Muscle layer of duodenum (tissue), 2 donors: ENCODE data around the gene BCL2L15.
"Not testable (repeated sequence)": the region's sequence is repeated elsewhere in the genome, so short reads cannot be mapped to it uniquely, and the experiment has no call there.

Experiments
- H3K27ac ChIP-seq: one replicate; pipeline ENCODE4 v1.7.0; 2013; ENCODE audit warnings: mild to moderate bottlenecking, low read length
- H3K27me3 ChIP-seq: one replicate; pipeline ENCODE4 v1.7.0; 2013; ENCODE audit warnings: low read depth, mild to moderate bottlenecking, control low read depth, low read length
- H3K36me3 ChIP-seq, 2 donors: one replicate each; pipeline ENCODE4 v1.7.0; 2013; ENCODE audit warnings: low read length in 2 of 2, control low read depth in 1 of 2, mild to moderate bottlenecking in 1 of 2; ENCODE audit not compliant: insufficient read depth in 2 of 2, control insufficient read depth in 1 of 2
- H3K4me1 ChIP-seq, 2 donors: one replicate each; pipeline ENCODE4 v1.7.0; 2013; ENCODE audit warnings: low read length in 2 of 2, mild to moderate bottlenecking in 2 of 2, control low read depth in 1 of 2, moderate library complexity in 1 of 2; ENCODE audit not compliant: insufficient read depth in 2 of 2, control insufficient read depth in 1 of 2
- H3K4me3 ChIP-seq, 2 donors: one replicate each; pipeline ENCODE4 v1.7.0; 2013; ENCODE audit warnings: low read length in 2 of 2, low read depth in 1 of 2, mild to moderate bottlenecking in 1 of 2
- H3K9me3 ChIP-seq, 2 donors: one replicate each; pipeline ENCODE4 v1.7.0; 2013; ENCODE audit warnings: low read length in 2 of 2, control low read depth in 1 of 2, mild to moderate bottlenecking in 1 of 2; ENCODE audit not compliant: control insufficient read depth in 1 of 2
- donor health status: healthy.

Gene BCL2L15

GRCh38 chr1:113868387-113869083, 18.8 kb downstream of the BCL2L15 start:
- Histone ChIP-seq H3K4me1 (no peaks in the 10 kb centered on the region), H3K4me3 (no peak overlapping the region), H3K27me3 (no peaks in the 10 kb centered on the region), H3K9me3 (no peaks in the 10 kb centered on the region), H3K27ac (no peak overlapping the region), H3K36me3 (no peaks in the 10 kb centered on the region)

DNA sequence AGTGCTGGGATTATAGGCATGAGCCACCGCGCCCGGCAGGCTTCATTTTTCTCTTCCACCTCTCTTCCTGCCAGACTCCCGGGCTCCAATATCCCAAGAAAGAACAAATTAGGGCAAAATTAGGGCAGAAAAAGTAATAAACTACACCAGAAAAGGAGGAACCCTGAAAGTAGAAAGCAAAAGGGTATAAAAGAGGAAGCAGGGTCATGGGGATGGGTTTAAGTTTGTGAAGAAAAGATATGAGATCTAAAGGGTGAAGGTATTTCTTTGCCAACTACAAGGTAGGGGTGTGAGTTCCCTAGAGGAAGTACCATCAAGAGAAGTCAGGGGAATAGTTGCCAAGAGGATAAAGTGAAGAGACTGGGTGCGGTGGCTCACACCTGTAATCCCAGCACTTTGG, 25.7 kb downstream of the BCL2L15 start:
- Histone ChIP-seq H3K4me3 (no peak overlapping the region), H3K36me3 (no peaks in the 10 kb centered on the region), H3K27me3 (no peaks in the 10 kb centered on the region), H3K9me3 (no peaks in the 10 kb centered on the region), H3K4me1 (peaks cover 3 to 4% of the 10 kb centered on the region in 2 donors), H3K27ac (no peak overlapping the region)

- Histone ChIP-seq H3K4me1 (peaks cover 3 to 4% of the 10 kb centered on the region in 2 donors), H3K27me3 (no peaks in the 10 kb centered on the region), H3K27ac (no peak overlapping the region), H3K9me3 (no peaks in the 10 kb centered on the region), H3K4me3 (no peak overlapping the region), H3K36me3 (no peaks in the 10 kb centered on the region)
These were observed 26.5 kb downstream of the BCL2L15 start for GRCh38 chr1:113860891-113861290.

GRCh38 chr1:113859478-113860175, 27.8 kb downstream of the BCL2L15 start:
- H3K9me3 ChIP-seq, result no peaks in the 10 kb centered on the region
- peaks cover 3 to 4% of the 10 kb centered on the region in 2 donors for H3K4me1 ChIP-seq
- no peak overlapping the region for H3K4me3 ChIP-seq
- no peaks in the 10 kb centered on the region for H3K27me3 ChIP-seq
- no peaks in the 10 kb centered on the region for H3K36me3 ChIP-seq
- H3K27ac ChIP-seq, result no peak overlapping the region

DNA sequence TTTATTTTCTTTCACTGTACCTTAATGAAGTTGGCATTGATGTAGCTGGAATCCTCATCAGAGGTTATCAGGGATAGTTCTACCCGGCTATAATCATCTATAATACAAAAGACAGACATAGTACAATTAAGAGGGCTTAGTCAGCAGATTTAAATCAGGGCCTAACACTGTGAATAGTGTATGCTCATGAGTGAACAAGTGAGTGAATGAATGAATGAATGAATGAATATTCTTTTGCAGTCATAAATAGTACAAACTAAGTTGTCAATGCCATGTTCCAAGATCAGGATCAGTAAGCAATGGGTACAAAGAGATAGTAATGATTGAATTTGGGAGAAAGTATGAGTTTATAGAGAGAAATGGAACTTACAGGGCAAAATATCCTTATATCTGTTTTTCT, 28.4 kb downstream of the BCL2L15 start:
- H3K27me3 ChIP-seq, result no peaks in the 10 kb centered on the region
- H3K9me3 ChIP-seq, result no peaks in the 10 kb centered on the region
- peaks cover 3 to 4% of the 10 kb centered on the region in 2 donors for H3K4me1 ChIP-seq
- no peak overlapping the region for H3K27ac ChIP-seq
- H3K36me3 ChIP-seq, result no peaks in the 10 kb centered on the region
- no peak overlapping the region for H3K4me3 ChIP-seq

GRCh38 chr1:113858418-113858817, 29.0 kb downstream of the BCL2L15 start:
- Histone ChIP-seq H3K4me1 (peaks cover 3 to 4% of the 10 kb centered on the region in 2 donors), H3K27me3 (no peaks in the 10 kb centered on the region), H3K27ac (no peak overlapping the region), H3K36me3 (no peaks in the 10 kb centered on the region), H3K9me3 (no peaks in the 10 kb centered on the region), H3K4me3 (no peak overlapping the region)

- Histone ChIP-seq H3K4me1 (peaks cover 3 to 4% of the 10 kb centered on the region in 2 donors), H3K27ac (no peak overlapping the region), H3K9me3 (no peaks in the 10 kb centered on the region), H3K36me3 (no peaks in the 10 kb centered on the region), H3K27me3 (no peaks in the 10 kb centered on the region), H3K4me3 (no peak overlapping the region)
These were observed 29.6 kb downstream of the BCL2L15 start for GRCh38 chr1:113857776-113858175.

GRCh38 chr1:113856401-113856790, 31.0 kb downstream of the BCL2L15 start:
- H3K4me1 ChIP-seq, result peaks cover 3 to 4% of the 10 kb centered on the region in 2 donors
- no peak overlapping the region for H3K4me3 ChIP-seq
- no peak overlapping the region for H3K27ac ChIP-seq
- no peaks in the 10 kb centered on the region for H3K9me3 ChIP-seq
- H3K36me3 ChIP-seq, result no peaks in the 10 kb centered on the region
- no peaks in the 10 kb centered on the region for H3K27me3 ChIP-seq

DNA sequence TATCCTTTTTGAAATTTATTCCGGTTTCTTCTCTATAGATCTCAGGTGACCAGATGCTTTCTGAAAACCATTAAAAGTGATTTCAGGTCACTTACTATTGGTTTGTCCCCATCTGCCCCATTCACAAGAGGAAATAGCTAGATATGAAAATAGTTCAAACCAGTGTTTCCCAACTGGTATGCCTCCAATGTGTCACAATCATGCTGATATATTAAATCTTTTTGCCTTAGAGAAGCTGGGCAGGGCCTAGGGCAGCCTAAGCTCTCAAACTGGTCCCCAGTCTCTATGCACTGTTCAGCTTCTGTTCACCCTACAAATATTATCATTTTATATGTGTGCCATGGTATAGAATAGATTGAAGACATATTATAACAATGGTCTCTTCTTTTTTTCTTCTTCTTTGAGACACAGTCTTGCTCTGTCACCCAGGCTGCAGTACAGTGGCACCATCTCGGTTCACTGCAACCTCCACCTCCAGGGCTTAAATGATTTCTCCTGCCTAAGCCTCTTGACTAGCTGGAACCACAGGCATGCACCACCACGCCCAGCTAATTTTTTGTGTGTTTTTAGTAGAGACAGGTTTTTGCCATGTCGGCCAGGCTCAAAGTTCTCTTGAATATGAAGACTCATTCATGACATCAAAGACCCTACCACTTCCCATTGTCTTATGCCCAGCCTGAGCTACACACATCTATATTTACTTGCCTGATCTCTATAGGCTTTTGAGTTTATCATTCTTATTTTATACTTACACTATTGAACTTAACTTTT, 31.6 kb downstream of the BCL2L15 start:
- Histone ChIP-seq H3K27ac (no peak overlapping the region), H3K36me3 (no peaks in the 10 kb centered on the region), H3K4me3 (no peak overlapping the region), H3K27me3 (no peaks in the 10 kb centered on the region), H3K4me1 (peaks cover 3 to 4% of the 10 kb centered on the region in 2 donors), H3K9me3 (no peaks in the 10 kb centered on the region)

- Histone ChIP-seq H3K4me3 (no peak overlapping the region), H3K4me1 (no peaks in the 10 kb centered on the region), H3K36me3 (no peaks in the 10 kb centered on the region), H3K27ac (no peak overlapping the region), H3K27me3 (no peaks in the 10 kb centered on the region), H3K9me3 (no peaks in the 10 kb centered on the region)
These were observed 33.1 kb downstream of the BCL2L15 start for GRCh38 chr1:113854234-113854633.

DNA sequence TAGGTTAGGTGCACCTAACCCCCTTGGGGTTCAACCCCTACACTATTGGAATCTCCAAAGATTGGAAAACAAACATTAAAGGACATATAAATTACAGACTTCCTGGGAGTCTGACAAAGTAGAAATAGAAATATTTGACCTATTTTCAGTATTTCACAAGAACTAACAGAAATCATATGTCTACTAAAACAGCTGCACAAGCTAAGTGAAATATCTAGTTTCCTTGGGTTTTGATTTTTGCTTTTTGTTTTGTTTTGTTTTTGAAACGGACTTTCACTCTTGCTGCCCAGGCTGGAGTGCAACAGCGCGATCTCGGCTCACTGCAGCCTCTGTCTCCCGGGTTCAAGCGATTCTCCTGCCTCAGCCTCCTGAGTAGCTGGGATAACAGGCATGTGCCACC, 34.7 kb downstream of the BCL2L15 start:
- not testable (repeated sequence) for H3K27ac ChIP-seq, H3K36me3 ChIP-seq, H3K27me3 ChIP-seq, H3K4me3 ChIP-seq, H3K4me1 ChIP-seq, H3K9me3 ChIP-seq
